HG02981 (cell line): Measurements from ENCODE around the gene STK4.
"Not testable (repeated sequence)": the region's sequence is repeated elsewhere in the genome, so short reads cannot be mapped to it uniquely, and the experiment has no call there.

Experiments
- ATAC-seq: cut with Tn5 transposase; IDR thresholded peaks from one replicate; pipeline ENCODE4 v1.9.1; 2021; ENCODE audit warnings: mild to moderate bottlenecking, moderate library complexity; ENCODE audit not compliant: unreplicated experiment

STK4 gene

GRCh38 chr20:45021631-45022030 lies 55.3 kb downstream of the STK4 start:
- ATAC-seq = no peak

GRCh38 chr20:45023140-45023539 lies 56.8 kb downstream of the STK4 start:
- ATAC-seq = not testable (repeated sequence)

GRCh38 chr20:45028424-45029136 lies 62.3 kb downstream of the STK4 start:
- no peak for ATAC-seq

GRCh38 chr20:45029884-45030283 lies 63.6 kb downstream of the STK4 start:
- ATAC-seq = no peak

GRCh38 chr20:45032276-45032675 lies 66.0 kb downstream of the STK4 start:
- ATAC-seq = no peak

GRCh38 chr20:45032781-45033180 lies 66.5 kb downstream of the STK4 start:
- no peak for ATAC-seq

GRCh38 chr20:45034436-45034835 lies 68.1 kb downstream of the STK4 start:
- no peak for ATAC-seq

GRCh38 chr20:45036044-45036755 lies 69.9 kb downstream of the STK4 start:
- ATAC-seq = no peak

GRCh38 chr20:45037050-45037449 lies 70.7 kb downstream of the STK4 start:
- no peak for ATAC-seq

GRCh38 chr20:45037635-45038034 lies 71.3 kb downstream of the STK4 start:
- ATAC-seq = no peak

GRCh38 chr20:45038745-45039474 lies 72.6 kb downstream of the STK4 start:
- ATAC-seq = no peak

- no peak for ATAC-seq
Measured at GRCh38 chr20:45039475-45039820, 73.1 kb downstream of the STK4 start.

- ATAC-seq = no peak
Measured at GRCh38 chr20:45041464-45042337, 75.4 kb downstream of the STK4 start.

GRCh38 chr20:45042978-45043377 lies 76.7 kb downstream of the STK4 start:
- no peak for ATAC-seq

GRCh38 chr20:45044084-45044573 lies 77.8 kb downstream of the STK4 start:
- ATAC-seq = no peak

GRCh38 chr20:45044601-45045000 lies 78.3 kb downstream of the STK4 start:
- no peak for ATAC-seq

- ATAC-seq = no peak
Measured at GRCh38 chr20:45047581-45048119, 81.3 kb downstream of the STK4 start.

GRCh38 chr20:45049438-45049837 lies 83.1 kb downstream of the STK4 start:
- no peak for ATAC-seq

- ATAC-seq = no peak
Measured at GRCh38 chr20:45049904-45050471, 83.7 kb downstream of the STK4 start.
